ENCODE data around the gene OSBPL5.

OSBPL5 gene

GRCh38 chr11:3102641-3102921, 62.5 kb downstream of the OSBPL5 start:
- no peak for DNase-seq (ENCODE audit: low read depth in 2 of 2)

- no peak for DNase-seq (ENCODE audit: low read depth in 2 of 2)
Measured at GRCh38 chr11:3101921-3102640, 63.0 kb downstream of the OSBPL5 start.

GRCh38 chr11:3099178-3099577, 65.9 kb downstream of the OSBPL5 start:
- DNase-seq (ENCODE audit: low read depth in 2 of 2): no peak

GRCh38 chr11:3096909-3097530, 68.1 kb downstream of the OSBPL5 start:
- no peak for DNase-seq (ENCODE audit: low read depth in 2 of 2)

- no peak for DNase-seq (ENCODE audit: low read depth in 2 of 2)
Measured at GRCh38 chr11:3095712-3096361, 69.3 kb downstream of the OSBPL5 start.

GRCh38 chr11:3094223-3094824, 70.8 kb downstream of the OSBPL5 start:
- no peak for DNase-seq (ENCODE audit: low read depth in 2 of 2)

GRCh38 chr11:3093281-3094191, 71.6 kb downstream of the OSBPL5 start:
- no peak for DNase-seq (ENCODE audit: low read depth in 2 of 2)

GRCh38 chr11:3092603-3093141, 72.4 kb downstream of the OSBPL5 start:
- no peak for DNase-seq (ENCODE audit: low read depth in 2 of 2)

GRCh38 chr11:3091846-3092602, 73.1 kb downstream of the OSBPL5 start:
- DNase-seq (ENCODE audit: low read depth in 2 of 2): peak; percentile 24 to 35

- DNase-seq (ENCODE audit: low read depth in 2 of 2): no peak
Measured at GRCh38 chr11:3091081-3091845, 73.8 kb downstream of the OSBPL5 start.

- no peak for DNase-seq (ENCODE audit: low read depth in 2 of 2)
Measured at GRCh38 chr11:3090096-3090901, 74.8 kb downstream of the OSBPL5 start.

- no peak for DNase-seq (ENCODE audit: low read depth in 2 of 2)
Measured at GRCh38 chr11:3089236-3090061, 75.7 kb downstream of the OSBPL5 start.

GRCh38 chr11:3088806-3089205, 76.3 kb downstream of the OSBPL5 start:
- DNase-seq (ENCODE audit: low read depth in 2 of 2): no peak

- no peak for DNase-seq (ENCODE audit: low read depth in 2 of 2)
Measured at GRCh38 chr11:3087821-3088800, 77.0 kb downstream of the OSBPL5 start.

GRCh38 chr11:3087373-3087772, 77.7 kb downstream of the OSBPL5 start:
- no peak for DNase-seq (ENCODE audit: low read depth in 2 of 2)

- DNase-seq (ENCODE audit: low read depth in 2 of 2): no peak
Measured at GRCh38 chr11:3086671-3087150, 78.4 kb downstream of the OSBPL5 start.

- no peak for DNase-seq (ENCODE audit: low read depth in 2 of 2)
Measured at GRCh38 chr11:3086114-3086513, 79.0 kb downstream of the OSBPL5 start.
